ENCODE data around the gene PET117. TPM values are rescaled to one million over a fixed set of nuclear protein-coding genes. Genes with fewer than 3 reads are reported as not detected.

The PET117 gene
- total RNA-seq, 1 experiment from 2014 or later = 25.0 TPM

GRCh38 chr20:18166241-18166881, 28.7 kb downstream of the PET117 start:
- WGBS (ENCODE audit: extremely low coverage, insufficient read length, low lambda C conversion rate) = no CpG with 5 or more reads among the region's 5 CpGs
- H3K9ac ChIP-seq (ENCODE audit: extremely low read depth, insufficient read length, low read length) = no peak overlapping the region
- no peak overlapping the region for H2AK5ac ChIP-seq (ENCODE audit: insufficient read length, low read length)
- no peak overlapping the region for H4K8ac ChIP-seq (replicated peaks; ENCODE audit: insufficient read length, low read depth, low read length)
- no peak overlapping the region for H3K23ac ChIP-seq (ENCODE audit: insufficient read length, low read depth, low read length)
- H2BK15ac ChIP-seq (ENCODE audit: low read depth, low read length) = no peak overlapping the region
- H2BK5ac ChIP-seq (ENCODE audit: insufficient read length, low read length) = no peak overlapping the region
- H3K4me1 ChIP-seq (ENCODE audit: insufficient read depth, low read length) = peaks cover 3% of the 10 kb centered on the region; the same call in 1 of the 2 replicates
- peak overlapping the region; percentile 86 for H2BK120ac ChIP-seq (ENCODE audit: low read depth, low read length, poor library complexity, severe bottlenecking)
- H3K27me3 ChIP-seq (ENCODE audit: insufficient read depth, low read length) = no peaks in the 10 kb centered on the region
- H3K4me2 ChIP-seq (ENCODE audit: insufficient read depth, insufficient read length, low read length) = no peak overlapping the region
- no peak overlapping the region for H3K56ac ChIP-seq (ENCODE audit: insufficient read length, low read depth, low read length)
- Mint-ChIP-seq H3K4me1 (peaks cover 25 to 28% of the 10 kb centered on the region in 2 experiments), H3K9me3 (no peaks in the 10 kb centered on the region), H3K27ac (peak overlapping the region in 2 of 3 experiments; percentile 61 to 74; a peak in 4 of 7 replicates), H3K27me3 (ENCODE audit: low read depth) (no peaks in the 10 kb centered on the region), H3K4me3 (no peak overlapping the region), H3K36me3 (ENCODE audit: insufficient read depth in 1 of 3, low read depth in 3 of 3) (peaks cover 21 to 48% (median 43%) of the 10 kb centered on the region in 3 experiments; a peak in 6 of 7 replicates)
- TF ChIP-seq CTCF (conservative IDR thresholded peaks at IDR 0.05) = no peak
- peak overlapping the region; percentile 76 for H3T11ph ChIP-seq (ENCODE audit: low read length)
- H4K20me1 ChIP-seq (ENCODE audit: control insufficient read depth, insufficient read depth, insufficient read length) = no peaks in the 10 kb centered on the region
- peaks cover 6% of the 10 kb centered on the region for H3K79me1 ChIP-seq (ENCODE audit: insufficient read depth, low read depth, low read length, poor library complexity, severe bottlenecking)
- H3K9me3 ChIP-seq (ENCODE audit: control insufficient read depth, low read depth, low read length) = no peaks in the 10 kb centered on the region
- no peak for DNase-seq
- H3K14ac ChIP-seq (ENCODE audit: insufficient read depth, low read length) = peak overlapping the region; percentile 84; the same call in 1 of the 2 replicates
- no peak overlapping the region for H3K27ac ChIP-seq (ENCODE audit: insufficient read length, low read depth, low read length)
- no peaks in the 10 kb centered on the region for H3K23me2 ChIP-seq (ENCODE audit: insufficient read length, low read depth, low read length, poor library complexity, severe bottlenecking)
- H2BK12ac ChIP-seq (ENCODE audit: insufficient read length, low read depth, low read length) = peak overlapping the region; percentile 23
- H4K5ac ChIP-seq (ENCODE audit: insufficient read length, low read depth, low read length) = peak overlapping the region; percentile 42
- no peak overlapping the region for H4K91ac ChIP-seq (ENCODE audit: insufficient read length, low read depth, low read length)
- H2AFZ ChIP-seq (ENCODE audit: low read length) = no peak overlapping the region
- no peak overlapping the region for H2BK20ac ChIP-seq (ENCODE audit: low read depth, low read length, poor library complexity, severe bottlenecking)
- H3K79me2 ChIP-seq (ENCODE audit: insufficient read depth, low read length) = no peaks in the 10 kb centered on the region
- H3K18ac ChIP-seq (ENCODE audit: insufficient read length, low read depth, low read length) = peak overlapping the region; percentile 72
- H3K4ac ChIP-seq (ENCODE audit: low read depth, low read length) = peak overlapping the region; percentile 47
